ENCODE results near the gene MRPS18A.

- TF ChIP-seq EZH2 (IDR thresholded peaks at IDR 0.05; ENCODE audit: borderline replicate concordance), result no peak
- TF ChIP-seq, protein P1, sequence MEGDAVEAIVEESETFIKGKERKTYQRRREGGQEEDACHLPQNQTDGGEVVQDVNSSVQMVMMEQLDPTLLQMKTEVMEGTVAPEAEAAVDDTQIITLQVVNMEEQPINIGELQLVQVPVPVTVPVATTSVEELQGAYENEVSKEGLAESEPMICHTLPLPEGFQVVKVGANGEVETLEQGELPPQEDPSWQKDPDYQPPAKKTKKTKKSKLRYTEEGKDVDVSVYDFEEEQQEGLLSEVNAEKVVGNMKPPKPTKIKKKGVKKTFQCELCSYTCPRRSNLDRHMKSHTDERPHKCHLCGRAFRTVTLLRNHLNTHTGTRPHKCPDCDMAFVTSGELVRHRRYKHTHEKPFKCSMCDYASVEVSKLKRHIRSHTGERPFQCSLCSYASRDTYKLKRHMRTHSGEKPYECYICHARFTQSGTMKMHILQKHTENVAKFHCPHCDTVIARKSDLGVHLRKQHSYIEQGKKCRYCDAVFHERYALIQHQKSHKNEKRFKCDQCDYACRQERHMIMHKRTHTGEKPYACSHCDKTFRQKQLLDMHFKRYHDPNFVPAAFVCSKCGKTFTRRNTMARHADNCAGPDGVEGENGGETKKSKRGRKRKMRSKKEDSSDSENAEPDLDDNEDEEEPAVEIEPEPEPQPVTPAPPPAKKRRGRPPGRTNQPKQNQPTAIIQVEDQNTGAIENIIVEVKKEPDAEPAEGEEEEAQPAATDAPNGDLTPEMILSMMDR (IDR thresholded peaks at IDR 0.05; ENCODE audit: poor library complexity), result no peak
Observed at GRCh38 chr6:43627008-43627825, 60.4 kb downstream of the MRPS18A start.
